Gastrocnemius medialis (tissue), 4 donors: Measurements from ENCODE around the gene SPAG6.

Experiments used
- POLR2A ChIP-seq, 2 donors: fragments of 450-650 bp; IDR thresholded peaks; one replicate each; pipeline ENCODE4 v1.6.1; 2017; ENCODE audit warnings: antibody characterized with exemption in 2 of 2, mild to moderate bottlenecking in 2 of 2, moderate library complexity in 2 of 2
- TF ChIP-seq, protein P1 (sequence below), 5 experiments: fragments of 450-650 bp in 3 of 5; fragments of 200-600 bp in 2 of 5; sonication (generic) in 2 of 5; IDR thresholded peaks in 4 of 5; conservative IDR thresholded peaks in 1 of 5; 1 replicate in 4 of 5; 2 replicates in 1 of 5; pipeline ENCODE4 v1.5.1; 2016 to 2019; ENCODE audit warnings: antibody characterized with exemption in 5 of 5, mild to moderate bottlenecking in 3 of 5, moderate library complexity in 3 of 5

- TF ChIP-seq, protein P1, sequence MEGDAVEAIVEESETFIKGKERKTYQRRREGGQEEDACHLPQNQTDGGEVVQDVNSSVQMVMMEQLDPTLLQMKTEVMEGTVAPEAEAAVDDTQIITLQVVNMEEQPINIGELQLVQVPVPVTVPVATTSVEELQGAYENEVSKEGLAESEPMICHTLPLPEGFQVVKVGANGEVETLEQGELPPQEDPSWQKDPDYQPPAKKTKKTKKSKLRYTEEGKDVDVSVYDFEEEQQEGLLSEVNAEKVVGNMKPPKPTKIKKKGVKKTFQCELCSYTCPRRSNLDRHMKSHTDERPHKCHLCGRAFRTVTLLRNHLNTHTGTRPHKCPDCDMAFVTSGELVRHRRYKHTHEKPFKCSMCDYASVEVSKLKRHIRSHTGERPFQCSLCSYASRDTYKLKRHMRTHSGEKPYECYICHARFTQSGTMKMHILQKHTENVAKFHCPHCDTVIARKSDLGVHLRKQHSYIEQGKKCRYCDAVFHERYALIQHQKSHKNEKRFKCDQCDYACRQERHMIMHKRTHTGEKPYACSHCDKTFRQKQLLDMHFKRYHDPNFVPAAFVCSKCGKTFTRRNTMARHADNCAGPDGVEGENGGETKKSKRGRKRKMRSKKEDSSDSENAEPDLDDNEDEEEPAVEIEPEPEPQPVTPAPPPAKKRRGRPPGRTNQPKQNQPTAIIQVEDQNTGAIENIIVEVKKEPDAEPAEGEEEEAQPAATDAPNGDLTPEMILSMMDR (IDR thresholded peaks at IDR 0.05 in 4 of 5, conservative IDR thresholded peaks at IDR 0.05 in 1 of 5) = no peak
- TF ChIP-seq POLR2A (IDR thresholded peaks at IDR 0.05) = no peak
Observed at GRCh38 chr10:22438711-22439110, 93.4 kb downstream of the SPAG6 start.
